NCI-H2029 treated with DMSO at 0.1 percent for 48 hours (cell line): ENCODE measurements around the gene DLG2.

ENCODE experiments used
- DNase-seq: peaks from one replicate; lab custom pipeline; 2025; lab: John Stamatoyannopoulos, UW

DLG2 gene

GRCh38 chr11:83528225-83528624, 2098.9 kb downstream of the DLG2 start:
- no peak for DNase-seq

GRCh38 chr11:83523676-83524075, 2103.5 kb downstream of the DLG2 start:
- no peak for DNase-seq

- no peak for DNase-seq
Observed at GRCh38 chr11:83522911-83523310, 2104.2 kb downstream of the DLG2 start.

GRCh38 chr11:83521647-83522596, 2105.2 kb downstream of the DLG2 start:
- no peak for DNase-seq

- no peak for DNase-seq
Observed at GRCh38 chr11:83520849-83521248, 2106.3 kb downstream of the DLG2 start.

- no peak for DNase-seq
Observed at GRCh38 chr11:83511646-83512045, 2115.5 kb downstream of the DLG2 start.

GRCh38 chr11:83510530-83511460, 2116.3 kb downstream of the DLG2 start:
- DNase-seq: no peak

GRCh38 chr11:83508804-83509203, 2118.3 kb downstream of the DLG2 start:
- DNase-seq: no peak

GRCh38 chr11:83502041-83502440, 2125.1 kb downstream of the DLG2 start:
- DNase-seq: no peak

GRCh38 chr11:83493917-83494316, 2133.2 kb downstream of the DLG2 start:
- DNase-seq: no peak

GRCh38 chr11:83493034-83493433, 2134.1 kb downstream of the DLG2 start:
- no peak for DNase-seq

GRCh38 chr11:83483808-83484207, 2143.3 kb downstream of the DLG2 start:
- no peak for DNase-seq

GRCh38 chr11:83480811-83481210, 2146.3 kb downstream of the DLG2 start:
- DNase-seq: no peak

GRCh38 chr11:83480251-83480650, 2146.9 kb downstream of the DLG2 start:
- DNase-seq: no peak

- no peak for DNase-seq
Observed at GRCh38 chr11:83477772-83478171, 2149.4 kb downstream of the DLG2 start.

- DNase-seq: no peak
Observed at GRCh38 chr11:83475760-83476159, 2151.4 kb downstream of the DLG2 start.

GRCh38 chr11:83473743-83474142, 2153.4 kb downstream of the DLG2 start:
- no peak for DNase-seq

GRCh38 chr11:83472806-83473205, 2154.3 kb downstream of the DLG2 start:
- no peak for DNase-seq

- DNase-seq: no peak
Observed at GRCh38 chr11:83471831-83472727, 2155.1 kb downstream of the DLG2 start.

- DNase-seq: no peak
Observed at GRCh38 chr11:83467837-83468236, 2159.3 kb downstream of the DLG2 start.

GRCh38 chr11:83464160-83464944, 2162.8 kb downstream of the DLG2 start:
- no peak for DNase-seq
